Activated CD8-positive, alpha-beta T cell treated with anti-CD3 and anti-CD28 coated beads, Interleukin-2, amount 10 ng/mL, durations not matched to agents 7 days and 5 days (primary cell): ENCODE results near the gene UBASH3A. TPM values are rescaled to one million over a fixed set of nuclear protein-coding genes. Genes with fewer than 3 reads are reported as not detected.
A peak's percentile ranks its signal among the peaks of the same experiment; 100 is the strongest.

Experiments
- ATAC-seq: fragments of 150-1000 bp; cut with Tn5 transposase; one replicate; pipeline ENCODE4 v1.10.0; 2021; ENCODE audit warnings: moderate library complexity
- CTCF ChIA-PET: fragments of 350-600 bp; sonication (Branson Sonifier 250); formaldehyde crosslinking; loops from one replicate; lab custom pipeline; 2021; ENCODE audit warnings: antibody characterized with exemption; lab: Charles Lee
- POLR2A ChIA-PET: fragments of 350-600 bp; sonication (Branson Sonifier 250); formaldehyde crosslinking; loops from one replicate; lab custom pipeline; 2021; ENCODE audit warnings: antibody characterized with exemption; lab: Charles Lee
- DNase-seq: peaks from one replicate; pipeline ENCODE4 v3.0.0-alpha.2; 2020
- H3K27ac Mint-ChIP-seq: one replicate; pipeline ENCODE4 v1.8.0; 2021; ENCODE audit warnings: mild to moderate bottlenecking, mixed read lengths
- H3K27me3 Mint-ChIP-seq: one replicate; pipeline ENCODE4 v1.8.0; 2021; ENCODE audit warnings: low read depth, mixed read lengths
- H3K36me3 Mint-ChIP-seq: one replicate; pipeline ENCODE4 v1.8.0; 2021; ENCODE audit warnings: low read depth, mixed read lengths
- H3K4me1 Mint-ChIP-seq: one replicate; pipeline ENCODE4 v1.8.0; 2021; ENCODE audit warnings: low read depth, mixed read lengths
- H3K4me3 Mint-ChIP-seq: one replicate; pipeline ENCODE4 v1.8.0; 2021; ENCODE audit warnings: mild to moderate bottlenecking, mixed read lengths
- H3K9me3 Mint-ChIP-seq: one replicate; pipeline ENCODE4 v1.8.0; 2022; ENCODE audit warnings: mixed read lengths; ENCODE audit not compliant: insufficient read depth
- total RNA-seq, 2 experiments: library from RNA; stranded (reverse); gene quantifications; one replicate each; pipeline ENCODE4 v1.2.3, GENCODE V29; 2021

Gene UBASH3A
- total RNA-seq, 2 experiments from 2014 or later, result 68.7 to 74.0 TPM

DNA sequence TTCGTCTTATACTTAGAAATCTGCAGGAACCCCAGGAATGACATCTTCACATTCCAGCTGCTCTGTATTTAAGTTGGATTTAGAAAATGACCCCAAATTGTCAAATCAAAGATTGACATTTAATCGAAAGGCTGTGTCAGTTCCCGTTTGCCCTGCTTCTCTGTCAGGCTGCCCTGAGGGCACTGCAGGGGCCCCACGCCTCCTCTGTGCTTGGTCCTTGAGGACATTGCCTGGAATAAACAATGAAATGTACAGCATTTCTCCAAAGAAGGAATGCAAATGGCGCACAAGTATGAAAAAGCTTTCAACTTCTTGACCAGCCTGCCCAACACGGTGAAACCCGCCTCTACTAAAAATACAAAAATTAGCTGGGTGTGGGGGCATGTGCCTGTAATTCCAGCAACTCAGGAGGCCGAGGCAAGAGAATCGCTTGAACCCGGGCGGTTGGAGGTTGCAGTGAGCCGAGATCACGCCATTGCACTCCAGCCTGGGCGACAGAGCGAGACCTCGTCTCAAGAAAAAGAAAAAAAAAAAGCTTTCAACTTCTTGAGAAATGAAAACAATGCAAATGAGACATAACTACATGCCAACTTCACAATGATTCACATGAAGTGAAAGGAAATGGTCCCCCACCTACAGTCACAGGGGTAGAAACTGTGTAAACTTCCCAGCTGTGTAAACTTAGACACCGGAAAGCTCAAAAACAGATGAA, 10.8 kb upstream of the UBASH3A start:
- POLR2A ChIA-PET, result interaction anchor here (0.6 to 3.6 kb wide), 8 partner anchors 10 to 119 kb away, joined by 3 to 52 read pairs (median 4); partner anchors contain the start of gene UBASH3A
- CTCF ChIA-PET, result interaction anchor here (0.7 to 3.3 kb wide), 11 partner anchors 9 to 248 kb away, joined by 3 to 23 read pairs (median 5); partner anchors contain the start of gene UBASH3A
- ATAC-seq (peak; percentile 73), DNase-seq (no peak)
- no peaks in the 10 kb centered on the region for H3K27me3 Mint-ChIP-seq
- H3K4me1 Mint-ChIP-seq, result peaks cover 73% of the 10 kb centered on the region
- H3K9me3 Mint-ChIP-seq, result no peaks in the 10 kb centered on the region
- H3K4me3 Mint-ChIP-seq, result peak overlapping the region; percentile 42
- H3K36me3 Mint-ChIP-seq, result peaks cover 24% of the 10 kb centered on the region
- peak overlapping the region; percentile 74 for H3K27ac Mint-ChIP-seq

DNA sequence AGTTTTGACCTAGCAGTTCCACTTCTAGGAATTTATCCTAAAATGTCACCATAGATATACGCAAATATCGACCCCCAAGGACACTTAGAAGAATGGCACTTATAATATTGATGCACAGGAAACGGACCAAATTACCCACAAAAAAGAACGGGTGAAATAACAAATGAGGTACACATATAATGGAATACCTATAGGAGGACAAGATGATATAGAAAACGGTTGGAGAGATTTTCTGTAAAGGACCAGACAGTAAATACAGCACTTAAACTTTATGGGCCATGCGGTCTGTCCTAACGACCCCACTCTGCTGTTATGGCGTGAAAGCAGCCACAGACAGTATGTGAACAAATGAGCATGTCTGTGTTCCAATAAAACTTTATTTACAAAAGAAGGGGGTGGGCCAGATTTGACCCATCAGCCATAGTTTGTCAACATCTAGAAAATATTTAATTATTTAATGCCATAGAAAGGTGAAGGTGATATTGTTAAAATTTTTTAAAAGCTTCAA, 10.2 kb upstream of the UBASH3A start:
- H3K27me3 Mint-ChIP-seq, result no peaks in the 10 kb centered on the region
- H3K4me1 Mint-ChIP-seq, result peaks cover 73% of the 10 kb centered on the region
- DNase-seq (no peak), ATAC-seq (peak; percentile 38)
- H3K9me3 Mint-ChIP-seq, result no peaks in the 10 kb centered on the region
- peaks cover 21% of the 10 kb centered on the region for H3K36me3 Mint-ChIP-seq
- peak overlapping the region; percentile 74 for H3K27ac Mint-ChIP-seq
- ChIA-PET POLR2A (interaction anchor here (0.6 to 3.6 kb wide), 10 partner anchors 10 to 119 kb away, joined by 3 to 52 read pairs (median 4); partner anchors contain the start of gene UBASH3A), CTCF (interaction anchor here (0.7 to 3.3 kb wide), 11 partner anchors 8 to 248 kb away, joined by 3 to 23 read pairs (median 5); partner anchors contain the start of gene UBASH3A)
- peak overlapping the region; percentile 42 for H3K4me3 Mint-ChIP-seq

DNA sequence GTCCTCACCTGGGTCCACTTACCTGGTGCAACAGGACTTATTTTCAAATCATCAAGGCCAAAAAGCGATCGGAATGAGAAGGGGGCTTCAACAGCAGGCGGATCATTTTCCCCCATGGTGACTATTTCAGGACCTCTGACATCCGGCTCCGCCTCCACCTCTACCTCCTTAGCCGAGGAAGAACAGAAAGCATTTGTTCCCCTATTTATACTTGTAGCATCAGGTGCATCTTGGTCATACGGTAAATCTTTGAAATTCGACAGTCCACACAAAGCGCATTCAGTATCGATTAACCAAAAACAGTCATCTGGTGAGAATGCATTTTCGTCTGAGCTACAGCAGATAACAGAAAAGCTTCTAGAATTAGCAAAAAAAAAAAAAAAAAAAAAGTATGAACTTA, 8.4 kb upstream of the UBASH3A start:
- no peak overlapping the region for H3K27ac Mint-ChIP-seq
- H3K9me3 Mint-ChIP-seq, result no peaks in the 10 kb centered on the region
- POLR2A ChIA-PET, result no interaction called here
- peaks cover 15% of the 10 kb centered on the region for H3K36me3 Mint-ChIP-seq
- H3K4me1 Mint-ChIP-seq, result peaks cover 66% of the 10 kb centered on the region
- no peak overlapping the region for H3K4me3 Mint-ChIP-seq
- CTCF ChIA-PET, result no interaction called here
- H3K27me3 Mint-ChIP-seq, result no peaks in the 10 kb centered on the region
- DNase-seq, result no peak
- ATAC-seq, result no peak

DNA sequence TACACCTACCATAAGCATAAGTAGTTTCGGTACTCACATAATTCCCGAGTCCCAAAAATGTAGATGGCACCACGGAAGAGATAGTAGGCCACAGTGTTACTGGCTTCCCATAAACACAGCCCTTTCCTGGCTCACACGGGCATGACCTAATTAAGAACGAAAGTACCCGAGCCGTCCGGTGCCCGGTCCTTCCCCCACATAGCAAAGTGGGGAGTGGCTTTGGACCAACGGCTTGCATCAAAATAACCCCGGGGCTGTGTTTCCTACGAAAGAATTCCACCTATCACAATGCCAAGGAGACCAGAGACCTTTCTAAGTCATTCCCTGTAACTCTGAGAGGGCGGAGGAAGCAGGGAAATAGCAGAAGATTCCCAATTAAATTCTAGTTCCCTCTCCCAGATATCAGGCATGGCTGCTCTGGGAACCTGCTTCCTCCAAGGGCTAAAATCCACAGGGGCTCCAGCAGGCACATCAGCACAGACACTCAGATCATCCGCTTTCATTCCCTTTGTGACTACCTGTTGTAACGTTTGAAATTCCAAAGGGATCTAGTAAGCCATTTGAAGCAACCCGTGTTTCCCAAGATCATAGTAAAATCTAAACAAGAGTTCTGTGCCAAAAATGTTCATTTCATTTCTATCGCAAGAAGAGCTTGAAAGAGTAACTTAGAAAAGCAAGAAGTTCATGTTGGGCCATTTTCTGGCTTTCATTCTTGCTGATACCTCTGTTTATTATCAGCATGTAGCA, 7.6 kb upstream of the UBASH3A start, which contains the start of gene TMPRSS3:
Gene TMPRSS3 (minus strand): TSS at position 148 of the 747 bp plus-strand sequence. CDS start 635 bp downstream, outside the sequence.
- no peak for ATAC-seq
- POLR2A ChIA-PET, result no interaction called here
- Mint-ChIP-seq H3K4me3 (no peak within 1 kb of the TSS), H3K27me3 (no peaks in the 10 kb centered on the region), H3K4me1 (peaks cover 65% of the 10 kb centered on the region), H3K36me3 (peaks cover 16% of the 10 kb centered on the region), H3K27ac (no peak within 1 kb of the TSS), H3K9me3 (no peaks in the 10 kb centered on the region)
- CTCF ChIA-PET, result interaction anchor here (1.0 to 1.2 kb wide), 2 partner anchors 15 to 35 kb away, joined by 3 read pairs; no protein-coding TSS in a partner anchor
- DNase-seq, result no peak

DNA sequence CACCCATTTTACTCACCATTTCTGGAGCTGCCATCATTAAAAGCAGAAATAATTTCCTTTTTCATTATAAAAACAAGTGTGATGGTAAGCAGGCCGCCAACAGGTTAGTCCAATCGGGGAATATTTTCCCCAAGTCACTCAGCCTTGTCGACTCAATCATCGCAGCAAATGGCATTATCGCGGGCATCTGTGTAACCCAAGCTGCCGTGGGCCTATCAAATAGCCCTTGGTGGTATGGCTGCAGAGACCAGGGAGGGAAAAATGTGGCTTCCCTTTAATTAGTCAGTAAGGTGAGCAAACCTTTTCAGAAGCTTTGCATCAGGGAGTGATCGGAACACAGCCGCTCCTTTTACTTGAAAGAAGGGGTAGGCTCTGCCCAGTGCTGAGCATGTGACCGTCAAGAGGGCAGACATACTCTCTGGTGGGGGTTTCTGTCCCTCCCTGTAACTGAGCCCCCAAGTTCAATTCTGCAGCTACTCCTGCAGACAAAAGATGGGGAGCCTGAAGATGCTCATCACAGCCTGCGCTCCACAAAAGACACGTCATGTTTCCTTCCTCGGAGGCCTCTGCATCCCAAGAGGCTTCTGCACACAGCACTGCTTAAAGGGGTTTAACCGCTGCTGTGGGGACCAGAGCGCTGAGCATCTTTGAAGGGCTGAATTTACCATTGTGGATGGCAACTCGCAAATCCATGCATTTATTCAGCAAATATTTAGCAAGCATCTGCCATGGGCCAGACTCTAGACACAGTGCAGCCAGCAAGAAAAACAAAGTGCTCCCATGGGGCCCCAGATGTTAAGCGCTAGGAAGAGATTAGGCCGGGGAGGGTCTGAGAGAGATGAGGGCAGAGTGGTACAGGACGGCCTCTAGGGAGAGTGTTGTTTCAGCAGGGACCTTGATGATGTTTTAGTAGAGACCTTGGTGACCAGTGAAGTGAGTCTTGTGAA, 6.6 kb upstream of the UBASH3A start:
- DNase-seq (no peak), ATAC-seq (no peak)
- peak overlapping the region; percentile 50 for H3K27ac Mint-ChIP-seq
- H3K9me3 Mint-ChIP-seq, result peaks cover 8% of the 10 kb centered on the region
- H3K4me1 Mint-ChIP-seq, result peaks cover 63% of the 10 kb centered on the region
- no peak overlapping the region for H3K4me3 Mint-ChIP-seq
- ChIA-PET POLR2A (no interaction called here), CTCF (interaction anchor here (1.0 to 1.2 kb wide), 2 partner anchors 16 to 36 kb away, joined by 3 read pairs; no protein-coding TSS in a partner anchor)
- no peaks in the 10 kb centered on the region for H3K27me3 Mint-ChIP-seq
- H3K36me3 Mint-ChIP-seq, result peaks cover 23% of the 10 kb centered on the region

DNA sequence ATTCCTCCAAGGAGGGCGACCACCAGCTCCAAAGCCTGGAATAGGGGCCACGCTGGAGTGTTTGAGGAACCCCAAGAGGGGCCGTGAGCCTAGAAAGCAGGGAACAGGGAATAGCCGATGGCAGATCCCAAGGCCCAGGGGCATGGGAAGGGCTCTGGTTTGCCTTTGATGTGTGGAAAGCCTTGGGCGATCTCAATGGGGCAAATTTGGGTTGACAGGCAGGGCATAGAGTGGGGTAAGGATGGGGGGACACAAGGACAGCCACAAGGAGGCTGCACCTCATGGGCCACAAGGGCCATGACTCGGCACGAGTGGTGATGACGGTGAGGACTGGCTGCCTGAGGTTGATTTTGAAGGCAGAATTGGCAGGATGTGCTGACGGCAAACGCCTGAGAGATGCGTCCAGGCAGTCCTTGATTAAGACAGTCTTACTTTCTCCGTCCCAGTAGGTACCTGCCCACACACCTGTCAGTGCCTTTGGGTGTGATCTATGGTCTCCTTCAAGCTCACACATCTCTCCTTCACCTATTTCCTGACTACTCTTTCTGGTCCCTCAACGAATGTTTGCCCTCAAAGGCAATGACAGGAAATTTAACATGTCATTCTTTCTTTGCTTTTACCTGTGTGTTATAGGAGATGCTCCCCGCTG, 5.8 kb upstream of the UBASH3A start:
- ChIA-PET POLR2A (interaction anchor here (0.8 to 1.2 kb wide), 3 partner anchors 12 to 23 kb away, joined by 3 read pairs; no protein-coding TSS in a partner anchor), CTCF (interaction anchor here (1.0 to 1.2 kb wide), 3 partner anchors 14 to 25 kb away, joined by 4 to 5 read pairs (median 4); no protein-coding TSS in a partner anchor)
- DNase-seq, result no peak
- Mint-ChIP-seq H3K27me3 (no peaks in the 10 kb centered on the region), H3K9me3 (peaks cover 9% of the 10 kb centered on the region), H3K36me3 (peaks cover 24% of the 10 kb centered on the region), H3K27ac (peak overlapping the region; percentile 50), H3K4me1 (peaks cover 62% of the 10 kb centered on the region), H3K4me3 (no peak overlapping the region)
- peak; percentile 24 for ATAC-seq

DNA sequence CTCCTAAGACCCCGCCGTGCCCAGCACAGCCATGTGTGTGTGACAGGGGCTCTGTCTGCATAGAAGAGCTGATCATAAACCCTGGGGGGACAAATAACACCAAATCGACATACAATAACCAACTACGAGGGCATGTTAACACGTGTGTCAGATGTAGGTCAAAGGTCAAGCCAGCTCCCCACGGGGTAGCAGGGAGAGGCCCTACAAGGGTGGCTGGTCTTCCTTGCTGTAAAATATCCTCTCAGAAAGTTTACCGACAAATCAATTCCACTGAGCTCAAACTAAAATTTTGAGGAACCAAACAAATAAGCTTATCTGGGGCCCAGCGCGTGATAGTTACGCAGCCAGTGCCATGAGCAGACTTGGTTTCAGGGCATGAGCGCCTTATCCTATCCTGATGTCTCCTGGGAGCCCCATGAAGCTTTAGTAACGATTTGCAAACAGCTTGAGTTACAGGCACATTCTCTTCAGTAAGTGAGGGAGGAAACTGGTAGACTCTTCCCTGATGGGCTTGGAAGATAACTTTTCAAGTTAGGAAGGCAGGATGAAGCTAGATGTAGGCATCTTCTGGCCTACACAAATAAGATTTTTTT, 5.2 kb upstream of the UBASH3A start:
- H3K4me3 Mint-ChIP-seq, result no peak overlapping the region
- ChIA-PET CTCF (interaction anchor here (0.7 to 1.2 kb wide), 7 partner anchors 13 to 61 kb away, joined by 3 to 5 read pairs (median 4); no protein-coding TSS in a partner anchor), POLR2A (interaction anchor here (0.7 to 1.2 kb wide), 4 partner anchors 11 to 26 kb away, joined by 3 read pairs; no protein-coding TSS in a partner anchor)
- no peaks in the 10 kb centered on the region for H3K27me3 Mint-ChIP-seq
- no peak for DNase-seq
- H3K9me3 Mint-ChIP-seq, result peaks cover 9% of the 10 kb centered on the region
- peaks cover 61% of the 10 kb centered on the region for H3K4me1 Mint-ChIP-seq
- H3K27ac Mint-ChIP-seq, result peak overlapping the region; percentile 50
- peaks cover 24% of the 10 kb centered on the region for H3K36me3 Mint-ChIP-seq
- ATAC-seq, result no peak

DNA sequence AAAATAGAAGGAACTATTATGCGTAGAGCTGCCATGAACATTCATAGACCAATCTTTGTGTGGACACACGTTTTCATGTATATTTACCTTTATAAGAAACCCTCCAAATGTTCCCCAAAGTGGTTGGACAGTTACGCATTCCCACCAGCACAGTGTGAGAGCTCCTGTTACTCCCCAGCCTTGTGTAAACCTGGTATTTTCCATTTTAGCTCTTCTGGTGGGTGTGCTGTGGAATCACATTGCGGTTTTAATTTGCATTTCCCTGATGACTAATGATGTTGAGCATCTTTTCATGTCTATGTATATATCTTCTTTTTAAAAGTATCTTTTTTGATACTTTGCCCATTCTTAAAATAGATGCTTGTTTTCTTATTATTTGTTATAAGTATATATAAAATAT, 3.2 kb upstream of the UBASH3A start:
- Mint-ChIP-seq H3K36me3 (peaks cover 35% of the 10 kb centered on the region), H3K27ac (no peak overlapping the region), H3K4me3 (no peak overlapping the region)

DNA sequence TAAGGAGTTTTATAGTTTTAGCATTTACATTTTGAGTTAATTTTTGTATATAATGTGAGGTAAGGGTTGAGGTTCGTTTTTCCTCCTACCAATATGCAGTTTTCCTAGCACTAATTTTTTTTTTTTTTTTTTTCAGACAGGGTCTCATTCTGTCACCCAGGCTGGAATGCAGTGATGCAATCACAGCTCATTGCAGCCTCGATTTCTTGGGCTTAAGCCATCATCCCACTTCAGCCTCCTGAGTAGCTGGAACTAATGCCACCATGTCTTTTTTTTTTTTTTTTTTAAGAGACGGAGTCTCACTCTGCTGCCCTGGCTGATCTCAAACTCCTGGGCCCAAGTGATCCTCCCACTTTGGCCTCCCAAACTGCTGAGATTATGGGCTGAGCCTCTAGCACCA, 2.5 kb upstream of the UBASH3A start:
- Mint-ChIP-seq H3K9me3 (peaks cover 9% of the 10 kb centered on the region), H3K4me1 (peaks cover 56% of the 10 kb centered on the region), H3K27me3 (no peaks in the 10 kb centered on the region), H3K4me3 (no peak overlapping the region), H3K36me3 (peaks cover 40% of the 10 kb centered on the region), H3K27ac (no peak overlapping the region)
- DNase-seq, result no peak
- CTCF ChIA-PET, result interaction anchor here (1.3 kb wide), 1 partner anchor 162 kb away, joined by 3 read pairs; no protein-coding TSS in a partner anchor
- POLR2A ChIA-PET, result interaction anchor here (4.2 kb wide), 1 partner anchor 8 kb away, joined by 52 read pairs; no protein-coding TSS in a partner anchor
- ATAC-seq, result no peak

More for the DNA sequence above, 3.2 kb upstream of the UBASH3A start:
- DNase-seq (no peak), ATAC-seq (no peak)
- Mint-ChIP-seq H3K9me3 (peaks cover 9% of the 10 kb centered on the region), H3K27me3 (no peaks in the 10 kb centered on the region), H3K4me1 (peaks cover 56% of the 10 kb centered on the region)
- ChIA-PET CTCF (interaction anchor here (1.0 to 1.3 kb wide), 2 partner anchors 19 to 162 kb away, joined by 3 to 4 read pairs; no protein-coding TSS in a partner anchor), POLR2A (interaction anchor here (0.6 kb wide), 1 partner anchor 12 kb away, joined by 3 read pairs; no protein-coding TSS in a partner anchor)
